OCI-LY1 (cell line): ENCODE measurements around the gene CXXC4.

Source experiments
- EZH2 ChIP-seq: fragments of 200-600 bp; sonication (generic), shearing (Covaris generic); IDR thresholded peaks from 2 replicates; pipeline ENCODE4 v1.8.0; 2017; ENCODE audit warnings: borderline replicate concordance, mixed run types, mild to moderate bottlenecking, antibody characterized with exemption, low read length, moderate library complexity, mixed read lengths
- TF ChIP-seq, protein P1 (sequence below): fragments of 200-600 bp; sonication (generic), shearing (Covaris generic); IDR thresholded peaks from 2 replicates; pipeline ENCODE4 v1.5.1; 2017; ENCODE audit warnings: mild to moderate bottlenecking, antibody characterized with exemption, low read length, moderate library complexity, mixed read lengths

DNA sequence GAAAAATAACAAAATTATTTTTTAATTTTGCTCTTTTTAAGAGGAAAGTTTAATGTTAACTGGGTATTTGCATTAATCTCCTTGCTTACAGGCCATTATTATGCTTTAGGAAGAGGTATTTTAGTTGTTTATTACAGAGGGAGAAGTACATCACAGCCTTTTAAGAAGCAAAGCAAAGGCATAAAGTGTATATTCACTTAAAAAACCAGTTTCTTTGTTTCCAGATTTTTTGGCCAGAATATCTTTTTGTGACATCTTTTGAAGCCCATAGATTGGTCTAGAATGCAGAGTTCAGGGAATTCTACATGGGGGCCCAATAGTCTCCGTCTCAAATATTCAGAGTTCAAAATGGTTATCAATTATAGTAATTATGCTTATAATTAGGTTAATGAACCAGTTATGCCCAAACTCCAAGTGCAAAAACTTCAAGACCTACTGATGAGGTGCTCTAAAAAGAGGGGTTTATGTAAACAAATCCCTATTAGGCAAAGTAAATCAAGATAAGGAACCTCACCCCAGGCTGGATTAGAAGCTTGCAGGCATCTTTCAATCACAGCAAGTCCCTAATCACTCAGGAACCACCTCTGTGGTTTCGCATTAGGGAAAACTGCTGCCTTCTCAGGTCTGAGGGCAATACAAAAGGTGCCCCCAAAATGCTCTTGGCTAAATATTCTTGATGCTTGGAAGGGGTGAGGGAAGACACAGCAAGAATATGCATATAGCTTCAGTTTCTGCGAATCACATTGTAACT is 1.4 kb downstream of the CXXC4 start:
- TF ChIP-seq, protein P1, sequence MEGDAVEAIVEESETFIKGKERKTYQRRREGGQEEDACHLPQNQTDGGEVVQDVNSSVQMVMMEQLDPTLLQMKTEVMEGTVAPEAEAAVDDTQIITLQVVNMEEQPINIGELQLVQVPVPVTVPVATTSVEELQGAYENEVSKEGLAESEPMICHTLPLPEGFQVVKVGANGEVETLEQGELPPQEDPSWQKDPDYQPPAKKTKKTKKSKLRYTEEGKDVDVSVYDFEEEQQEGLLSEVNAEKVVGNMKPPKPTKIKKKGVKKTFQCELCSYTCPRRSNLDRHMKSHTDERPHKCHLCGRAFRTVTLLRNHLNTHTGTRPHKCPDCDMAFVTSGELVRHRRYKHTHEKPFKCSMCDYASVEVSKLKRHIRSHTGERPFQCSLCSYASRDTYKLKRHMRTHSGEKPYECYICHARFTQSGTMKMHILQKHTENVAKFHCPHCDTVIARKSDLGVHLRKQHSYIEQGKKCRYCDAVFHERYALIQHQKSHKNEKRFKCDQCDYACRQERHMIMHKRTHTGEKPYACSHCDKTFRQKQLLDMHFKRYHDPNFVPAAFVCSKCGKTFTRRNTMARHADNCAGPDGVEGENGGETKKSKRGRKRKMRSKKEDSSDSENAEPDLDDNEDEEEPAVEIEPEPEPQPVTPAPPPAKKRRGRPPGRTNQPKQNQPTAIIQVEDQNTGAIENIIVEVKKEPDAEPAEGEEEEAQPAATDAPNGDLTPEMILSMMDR = no peak
- no peak for TF ChIP-seq EZH2
